Mesodermal cell (in vitro differentiated cells): ENCODE measurements around the gene MAGEA9.
A peak's percentile ranks its signal among the peaks of the same experiment; 100 is the strongest.
"Not testable (repeated sequence)": the region's sequence is repeated elsewhere in the genome, so short reads cannot be mapped to it uniquely, and the experiment has no call there.

Experiments
- H3K27ac ChIP-seq: 2 replicates; pipeline ENCODE4 v1.7.0; 2013; ENCODE audit warnings: mild to moderate bottlenecking, low read depth, low read length, moderate library complexity; ENCODE audit not compliant: severe bottlenecking
- H3K36me3 ChIP-seq: 2 replicates; pipeline ENCODE4 v1.7.1; 2013; ENCODE audit warnings: mild to moderate bottlenecking, low read length, moderate library complexity; ENCODE audit not compliant: control insufficient read depth, insufficient read depth
- H3K4me1 ChIP-seq: one replicate; pipeline ENCODE4 v1.7.1; 2013; ENCODE audit warnings: mild to moderate bottlenecking, low read length; ENCODE audit not compliant: insufficient read depth, control insufficient read depth, poor library complexity, severe bottlenecking
- H3K4me3 ChIP-seq: 2 replicates; pipeline ENCODE4 v1.7.0; 2013; ENCODE audit warnings: low read length, control low read depth, mild to moderate bottlenecking; ENCODE audit not compliant: insufficient read depth, poor library complexity, severe bottlenecking; ENCODE audit errors: extremely low read depth
- H3K9me3 ChIP-seq: 2 replicates; pipeline ENCODE4 v1.7.1; 2013; ENCODE audit warnings: mild to moderate bottlenecking, low read length, moderate library complexity; ENCODE audit not compliant: control insufficient read depth
- WGBS, 2 experiments: methylation state at CpG; one replicate each; pipeline ENCODE4 v1.1.5; 2013; ENCODE audit warnings: missing lambda C conversion rate in 2 of 2; ENCODE audit not compliant: insufficient coverage in 2 of 2; 5-methylcytosine and 5-hydroxymethylcytosine counted together

Gene MAGEA9

DNA sequence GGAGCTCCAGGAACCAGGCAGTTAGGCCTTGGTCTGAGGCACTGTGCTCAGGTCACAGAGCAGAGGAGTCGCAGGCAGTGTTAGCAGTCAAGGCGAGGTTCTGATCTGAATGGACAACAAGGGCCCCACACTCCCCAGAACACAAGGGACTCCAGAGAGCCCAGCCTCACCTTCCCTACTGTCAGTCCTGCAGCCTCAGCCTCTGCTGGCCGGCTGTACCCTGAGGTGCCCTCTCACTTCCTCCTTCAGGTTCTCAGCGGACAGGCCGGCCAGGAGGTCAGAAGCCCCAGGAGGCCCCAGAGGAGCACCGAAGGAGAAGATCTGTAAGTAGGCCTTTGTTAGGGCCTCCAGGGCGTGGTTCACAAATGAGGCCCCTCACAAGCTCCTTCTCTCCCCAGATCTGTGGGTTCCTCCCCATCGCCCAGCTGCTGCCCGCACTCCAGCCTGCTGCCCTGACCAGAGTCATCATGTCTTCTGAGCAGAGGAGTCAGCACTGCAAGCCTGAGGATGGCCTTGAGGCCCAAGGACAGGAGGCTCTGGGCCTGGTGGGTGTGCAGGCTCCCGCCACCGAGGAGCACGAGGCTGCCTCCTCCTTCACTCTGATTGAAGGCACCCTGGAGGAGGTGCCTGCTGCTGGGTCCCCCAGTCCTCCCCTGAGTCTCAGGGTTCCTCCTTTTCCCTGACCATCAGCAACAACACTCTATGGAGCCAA lies 26.2 kb downstream of the MAGEA9 start:
- no peak overlapping the region for H3K4me3 ChIP-seq
- no peaks in the 10 kb centered on the region for H3K9me3 ChIP-seq
- H3K36me3 ChIP-seq = no peaks in the 10 kb centered on the region
- no peak overlapping the region for H3K27ac ChIP-seq
- 92 to 95% methylated on average over 3 to 5 of the region's 12 CpGs for WGBS, 2 experiments
- H3K4me1 ChIP-seq = no peaks in the 10 kb centered on the region

GRCh38 chrX:149818652-149819051 lies 36.9 kb downstream of the MAGEA9 start:
- H3K4me1 ChIP-seq = no peaks in the 10 kb centered on the region
- no peak overlapping the region for H3K27ac ChIP-seq
- no peaks in the 10 kb centered on the region for H3K36me3 ChIP-seq
- no peaks in the 10 kb centered on the region for H3K9me3 ChIP-seq
- H3K4me3 ChIP-seq = no peak overlapping the region
- WGBS, 2 experiments = 80 to 100% methylated on average over 1 of the region's 1 CpG

- H3K36me3 ChIP-seq = no peaks in the 10 kb centered on the region
- H3K4me3 ChIP-seq = no peak overlapping the region
- no peaks in the 10 kb centered on the region for H3K9me3 ChIP-seq
- no peak overlapping the region for H3K27ac ChIP-seq
- whole genome bisulfite sequencing, 2 experiments = no CpG with 5 or more reads among the region's 2 CpGs
- no peaks in the 10 kb centered on the region for H3K4me1 ChIP-seq
Measured at GRCh38 chrX:149819371-149819770, 37.6 kb downstream of the MAGEA9 start.

- H3K9me3 ChIP-seq = no peaks in the 10 kb centered on the region
- H3K4me3 ChIP-seq = no peak overlapping the region
- no peaks in the 10 kb centered on the region for H3K36me3 ChIP-seq
- H3K27ac ChIP-seq = no peak overlapping the region
- 20 to 36% methylated on average over 1 to 3 of the region's 3 CpGs for WGBS, 2 experiments
- H3K4me1 ChIP-seq = no peaks in the 10 kb centered on the region
Measured at GRCh38 chrX:149825424-149825823, 43.7 kb downstream of the MAGEA9 start.

GRCh38 chrX:149827254-149827653 lies 45.5 kb downstream of the MAGEA9 start:
- Histone ChIP-seq H3K4me1 (no peaks in the 10 kb centered on the region), H3K27ac (no peak overlapping the region), H3K9me3 (no peaks in the 10 kb centered on the region), H3K36me3 (no peaks in the 10 kb centered on the region), H3K4me3 (no peak overlapping the region)
- no CpG with 5 or more reads among the region's 1 CpG for WGBS, 2 experiments

DNA sequence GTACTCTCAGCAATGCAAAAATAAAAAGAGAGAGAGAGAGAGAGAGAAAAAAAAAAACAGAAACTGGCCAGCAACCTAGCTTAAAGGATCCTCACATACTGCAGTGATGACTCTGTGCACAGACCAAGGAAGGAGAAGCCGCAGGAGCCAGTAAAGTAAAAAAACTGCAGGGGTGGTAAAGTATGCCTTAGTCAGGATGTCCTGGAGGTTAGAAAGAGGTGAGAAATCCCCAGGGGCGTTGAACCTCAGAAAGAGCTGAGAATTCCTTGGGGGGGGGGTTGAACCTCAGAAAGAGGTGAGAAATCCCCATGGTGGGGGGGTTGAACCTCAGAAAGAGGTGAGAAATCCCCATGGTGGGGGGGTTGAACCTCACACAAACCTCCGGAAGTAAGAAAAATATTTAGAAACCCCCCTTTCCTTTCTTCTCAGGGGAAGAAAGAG lies 48.0 kb downstream of the MAGEA9 start:
- H3K27ac ChIP-seq = peak overlapping the region; percentile 92
- no peaks in the 10 kb centered on the region for H3K4me1 ChIP-seq
- no peaks in the 10 kb centered on the region for H3K9me3 ChIP-seq
- WGBS, 2 experiments = no CpG with 5 or more reads among the region's 3 CpGs
- H3K36me3 ChIP-seq = no peaks in the 10 kb centered on the region
- peak overlapping the region; percentile 26 for H3K4me3 ChIP-seq

DNA sequence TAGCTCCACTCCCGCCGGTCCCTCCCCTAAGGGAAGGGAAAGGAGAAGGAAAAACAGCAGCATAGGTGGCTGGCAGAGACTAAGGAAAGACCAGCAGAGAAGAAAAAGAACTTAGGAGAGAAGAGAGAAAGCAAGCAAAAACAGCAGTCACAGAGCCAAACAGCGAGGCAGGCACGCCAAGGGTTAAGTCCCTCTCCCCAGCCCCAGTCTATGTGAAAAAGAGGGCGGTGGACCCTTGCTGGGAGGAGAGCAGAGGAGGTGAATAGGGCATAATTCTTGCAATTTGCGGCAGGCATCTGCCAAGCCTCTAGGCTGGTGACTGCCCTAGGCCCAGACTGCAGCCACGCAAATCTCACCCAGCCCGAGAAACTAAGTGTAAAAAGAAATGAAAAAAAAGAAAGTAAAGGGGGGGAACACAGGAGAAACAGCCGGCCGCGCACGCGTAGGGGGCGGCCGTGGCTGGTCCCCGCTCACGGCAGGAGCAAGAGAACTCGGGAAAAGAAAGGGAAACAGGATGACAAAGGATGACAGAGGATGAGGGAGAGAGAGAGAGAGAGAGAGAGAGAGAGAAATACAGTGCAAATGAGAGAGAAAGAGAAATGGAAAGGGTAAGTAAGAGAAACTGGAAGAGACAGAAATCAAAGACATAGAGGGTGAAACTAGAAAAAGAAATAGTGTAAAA lies 48.6 kb downstream of the MAGEA9 start:
- Histone ChIP-seq H3K36me3 (no peaks in the 10 kb centered on the region), H3K9me3 (no peaks in the 10 kb centered on the region), H3K4me1 (no peaks in the 10 kb centered on the region), H3K4me3 (peak overlapping the region; percentile 26), H3K27ac (peak overlapping the region; percentile 92)
- 0% methylated on average over 9 to 10 of the region's 18 CpGs for WGBS, 2 experiments

DNA sequence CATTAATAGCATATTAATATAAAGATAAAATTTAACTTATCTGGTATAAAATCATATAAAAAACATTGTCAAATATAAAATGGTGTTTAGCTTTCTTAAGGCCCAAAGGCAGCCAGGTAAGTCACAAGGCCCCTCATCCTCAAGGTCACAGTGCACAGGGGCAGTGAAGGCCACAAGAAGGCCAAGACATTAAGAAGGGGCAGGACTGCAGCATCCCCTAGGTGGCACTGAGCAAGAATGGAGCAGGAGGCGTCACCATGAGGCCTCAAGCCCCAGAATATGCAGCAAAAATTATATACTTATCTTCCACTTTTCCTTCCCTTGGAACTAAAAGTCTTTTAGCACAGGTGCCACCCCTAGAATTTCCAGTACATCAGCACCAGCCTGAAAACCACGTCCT lies 49.7 kb downstream of the MAGEA9 start:
- Histone ChIP-seq H3K27ac (no peak overlapping the region), H3K9me3 (no peaks in the 10 kb centered on the region), H3K4me3 (no peak overlapping the region), H3K36me3 (no peaks in the 10 kb centered on the region), H3K4me1 (no peaks in the 10 kb centered on the region)
- WGBS, 2 experiments = 67% methylated on average over 1 of the region's 2 CpGs; no CpG with 5 or more reads in 1 of the 2 experiments

GRCh38 chrX:149836728-149837127 lies 55.0 kb downstream of the MAGEA9 start:
- H3K4me3 ChIP-seq, H3K36me3 ChIP-seq, H3K9me3 ChIP-seq, H3K4me1 ChIP-seq, H3K27ac ChIP-seq: not testable (repeated sequence)
- WGBS, 2 experiments = 40 to 78% methylated on average over 1 to 2 of the region's 5 CpGs

DNA sequence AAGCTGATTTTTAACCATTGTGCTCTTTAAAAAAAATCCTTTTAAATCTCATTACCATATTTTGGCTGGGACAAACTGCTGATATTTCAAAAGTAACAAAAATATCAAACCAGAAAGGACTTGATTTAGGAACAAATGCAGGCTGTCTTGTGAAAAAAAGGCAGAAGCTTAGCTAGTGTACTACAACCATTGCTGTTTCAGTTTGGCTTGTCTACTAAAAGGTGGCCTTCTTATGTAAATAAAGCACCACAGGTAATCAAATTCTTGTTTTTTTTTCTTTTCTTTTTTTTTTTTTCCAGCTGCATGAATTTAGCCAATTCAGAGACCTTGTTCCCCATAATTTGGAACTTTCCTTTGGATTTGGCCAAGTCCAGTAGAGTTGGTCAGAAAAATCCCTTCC lies 55.4 kb downstream of the MAGEA9 start:
- H3K4me1 ChIP-seq = no peaks in the 10 kb centered on the region
- no peak overlapping the region for H3K4me3 ChIP-seq
- no peaks in the 10 kb centered on the region for H3K36me3 ChIP-seq
- H3K27ac ChIP-seq = no peak overlapping the region
- no peaks in the 10 kb centered on the region for H3K9me3 ChIP-seq
